MM.1S (cell line): ENCODE results near the gene AP1S2.
"Not testable (repeated sequence)": the region's sequence is repeated elsewhere in the genome, so short reads cannot be mapped to it uniquely, and the experiment has no call there.

ENCODE experiments used
- DNase-seq: peaks from one replicate; pipeline ENCODE4 v3.0.0-alpha.2; 2015
- H2AFZ ChIP-seq: fragments of 300-600 bp; sonication (generic); 2 replicates; pipeline ENCODE4 v1.6.0; 2016; ENCODE audit warnings: antibody characterized with exemption, low read length
- H3F3A ChIP-seq: fragments of 300-600 bp; sonication (generic); 2 replicates; pipeline ENCODE4 v1.6.1; 2016; ENCODE audit warnings: mild to moderate bottlenecking, antibody characterized with exemption, low read length, moderate library complexity, mixed read lengths; ENCODE audit not compliant: insufficient read depth
- H3K27ac ChIP-seq: fragments of 300-600 bp; sonication (generic); 2 replicates; pipeline ENCODE4 v1.5.1; 2016; ENCODE audit warnings: mild to moderate bottlenecking, low read length
- H3K27me3 ChIP-seq: fragments of 300-600 bp; sonication (generic); replicated peaks from 2 replicates; pipeline ENCODE4 v1.6.0; 2016; ENCODE audit warnings: low read length; ENCODE audit not compliant: insufficient read depth
- H3K36me3 ChIP-seq: fragments of 300-600 bp; sonication (generic); replicated peaks from 2 replicates; pipeline ENCODE4 v1.6.1; 2016; ENCODE audit warnings: mild to moderate bottlenecking, low read length, mixed read lengths; ENCODE audit not compliant: insufficient read depth
- H3K4me1 ChIP-seq: fragments of 300-600 bp; sonication (generic); 2 replicates; pipeline ENCODE4 v1.6.1; 2016; ENCODE audit warnings: low read length, mixed read lengths
- H3K4me2 ChIP-seq: fragments of 300-600 bp; sonication (generic); 2 replicates; pipeline ENCODE4 v1.6.0; 2016; ENCODE audit warnings: low read depth, low read length
- H3K4me3 ChIP-seq: fragments of 300-600 bp; sonication (generic); 2 replicates; pipeline ENCODE4 v1.5.1; 2016; ENCODE audit warnings: low read length, mixed read lengths
- H3K79me2 ChIP-seq: fragments of 300-600 bp; sonication (generic); 2 replicates; pipeline ENCODE4 v1.6.1; 2016; ENCODE audit warnings: mixed run types, low read length, mixed read lengths
- H3K9ac ChIP-seq: fragments of 300-600 bp; sonication (generic); 2 replicates; pipeline ENCODE4 v1.6.1; 2016; ENCODE audit warnings: low read length, mixed read lengths
- H3K9me2 ChIP-seq: fragments of 300-600 bp; sonication (generic); replicated peaks from 2 replicates; pipeline ENCODE4 v1.6.1; 2016; ENCODE audit warnings: mild to moderate bottlenecking, low read length, mixed read lengths; ENCODE audit not compliant: insufficient read depth
- H3K9me3 ChIP-seq: fragments of 300-600 bp; sonication (generic); replicated peaks from 2 replicates; pipeline ENCODE4 v1.6.1; 2016; ENCODE audit warnings: mild to moderate bottlenecking, low read length, mixed read lengths; ENCODE audit not compliant: insufficient read depth
- H4K20me1 ChIP-seq: fragments of 300-600 bp; sonication (generic); 2 replicates; pipeline ENCODE4 v1.6.1; 2016; ENCODE audit warnings: mild to moderate bottlenecking, low read length, moderate library complexity, mixed read lengths; ENCODE audit not compliant: insufficient read depth
- EZH2 ChIP-seq: fragments of 300-600 bp; sonication (generic); optimal IDR thresholded peaks from 2 replicates; pipeline ENCODE3; 2017; ENCODE audit warnings: low read depth, mild to moderate bottlenecking, antibody characterized with exemption, low read length, mixed read lengths
- EZH2phosphoT487 ChIP-seq: fragments of 300-600 bp; sonication (generic); IDR thresholded peaks from 2 replicates; pipeline ENCODE4 v1.6.1; 2018; ENCODE audit warnings: antibody characterized with exemption, low read length
- TF ChIP-seq, protein P1 (sequence below): fragments of 300-600 bp; sonication (generic); IDR thresholded peaks from 2 replicates; pipeline ENCODE4 v1.5.1; 2016; ENCODE audit warnings: antibody characterized with exemption, low read length, mixed read lengths

The AP1S2 gene

DNA sequence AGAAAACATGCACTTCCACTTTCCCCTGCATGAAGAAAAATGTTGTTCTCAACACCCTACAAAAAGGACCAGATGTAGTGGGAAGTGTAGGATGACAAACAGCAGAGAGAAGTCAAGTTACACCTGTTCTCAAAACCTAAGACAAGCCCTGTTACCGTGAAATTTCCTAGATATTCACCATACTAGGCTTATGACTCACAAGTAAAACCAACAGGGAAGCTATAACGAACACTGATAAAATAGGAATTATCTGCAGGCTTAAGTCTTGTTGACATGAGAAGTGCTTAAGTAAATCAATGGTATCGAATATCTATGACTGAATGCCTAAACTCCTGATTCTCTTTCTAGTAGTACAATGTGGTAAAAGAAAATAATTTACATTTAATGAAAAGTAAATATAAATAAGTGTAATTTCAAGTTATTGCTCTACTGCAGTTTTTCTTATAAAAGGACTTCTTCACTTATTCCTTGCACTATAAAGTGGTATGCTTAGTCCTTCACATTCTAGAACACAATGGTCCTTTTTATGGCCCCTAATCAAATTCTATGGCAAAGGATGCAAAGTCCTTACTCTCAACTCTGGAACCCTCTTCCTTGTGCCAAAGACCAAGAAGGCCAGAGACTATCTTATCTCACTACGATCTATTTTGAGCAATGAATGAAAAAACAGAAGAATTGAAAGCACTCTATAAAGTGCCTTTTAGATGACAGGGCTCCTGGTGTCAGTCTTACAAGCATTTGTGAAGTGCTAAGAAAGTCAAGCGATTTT lies 19.6 kb downstream of the AP1S2 start:
- H3K36me3 ChIP-seq: no peaks in the 10 kb centered on the region
- no peaks in the 10 kb centered on the region for H4K20me1 ChIP-seq
- DNase-seq: no peak
- no peaks in the 10 kb centered on the region for H3K9me3 ChIP-seq
- no peak overlapping the region for H3K9ac ChIP-seq
- H2AFZ ChIP-seq: no peak overlapping the region
- no peak overlapping the region for H3K4me3 ChIP-seq
- H3K4me2 ChIP-seq: no peak overlapping the region
- H3K4me1 ChIP-seq: no peaks in the 10 kb centered on the region
- no peaks in the 10 kb centered on the region for H3K9me2 ChIP-seq
- TF ChIP-seq, protein P1, sequence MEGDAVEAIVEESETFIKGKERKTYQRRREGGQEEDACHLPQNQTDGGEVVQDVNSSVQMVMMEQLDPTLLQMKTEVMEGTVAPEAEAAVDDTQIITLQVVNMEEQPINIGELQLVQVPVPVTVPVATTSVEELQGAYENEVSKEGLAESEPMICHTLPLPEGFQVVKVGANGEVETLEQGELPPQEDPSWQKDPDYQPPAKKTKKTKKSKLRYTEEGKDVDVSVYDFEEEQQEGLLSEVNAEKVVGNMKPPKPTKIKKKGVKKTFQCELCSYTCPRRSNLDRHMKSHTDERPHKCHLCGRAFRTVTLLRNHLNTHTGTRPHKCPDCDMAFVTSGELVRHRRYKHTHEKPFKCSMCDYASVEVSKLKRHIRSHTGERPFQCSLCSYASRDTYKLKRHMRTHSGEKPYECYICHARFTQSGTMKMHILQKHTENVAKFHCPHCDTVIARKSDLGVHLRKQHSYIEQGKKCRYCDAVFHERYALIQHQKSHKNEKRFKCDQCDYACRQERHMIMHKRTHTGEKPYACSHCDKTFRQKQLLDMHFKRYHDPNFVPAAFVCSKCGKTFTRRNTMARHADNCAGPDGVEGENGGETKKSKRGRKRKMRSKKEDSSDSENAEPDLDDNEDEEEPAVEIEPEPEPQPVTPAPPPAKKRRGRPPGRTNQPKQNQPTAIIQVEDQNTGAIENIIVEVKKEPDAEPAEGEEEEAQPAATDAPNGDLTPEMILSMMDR: no peak
- TF ChIP-seq EZH2 (no peak), EZH2phosphoT487 (no peak)
- H3K27ac ChIP-seq: no peak overlapping the region
- H3K27me3 ChIP-seq: no peaks in the 10 kb centered on the region
- H3F3A ChIP-seq: no peaks in the 10 kb centered on the region
- no peaks in the 10 kb centered on the region for H3K79me2 ChIP-seq

DNA sequence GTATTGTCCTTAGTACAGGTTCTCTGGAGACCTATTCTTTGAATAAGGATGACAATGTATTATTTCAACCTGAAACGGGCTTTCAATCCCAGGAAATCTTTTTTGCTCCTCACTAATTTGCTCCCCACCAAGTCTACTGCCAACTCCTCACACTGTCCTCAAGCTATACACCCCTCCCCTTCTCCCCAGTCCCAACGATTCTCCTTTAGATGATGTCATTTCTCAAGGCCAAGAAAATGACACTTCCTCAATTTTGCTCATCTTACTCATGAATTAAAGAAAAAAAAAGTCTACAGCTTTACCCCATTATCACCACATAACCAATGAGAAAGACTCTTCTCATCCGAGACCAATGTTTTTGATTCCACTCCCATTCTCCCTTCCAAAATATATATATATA lies 20.6 kb downstream of the AP1S2 start:
- Histone ChIP-seq H3K4me1 (no peaks in the 10 kb centered on the region), H3F3A (no peaks in the 10 kb centered on the region), H3K9me2 (no peaks in the 10 kb centered on the region), H3K79me2 (no peaks in the 10 kb centered on the region), H3K36me3 (no peaks in the 10 kb centered on the region), H3K9me3 (no peaks in the 10 kb centered on the region), H3K4me2 (no peak overlapping the region), H3K4me3 (no peak overlapping the region), H4K20me1 (no peaks in the 10 kb centered on the region), H3K9ac (no peak overlapping the region), H2AFZ (no peak overlapping the region), H3K27ac (no peak overlapping the region), H3K27me3 (no peaks in the 10 kb centered on the region)
- DNase-seq: no peak
- TF ChIP-seq, protein P1: no peak
- TF ChIP-seq EZH2phosphoT487 (no peak), EZH2 (no peak)

DNA sequence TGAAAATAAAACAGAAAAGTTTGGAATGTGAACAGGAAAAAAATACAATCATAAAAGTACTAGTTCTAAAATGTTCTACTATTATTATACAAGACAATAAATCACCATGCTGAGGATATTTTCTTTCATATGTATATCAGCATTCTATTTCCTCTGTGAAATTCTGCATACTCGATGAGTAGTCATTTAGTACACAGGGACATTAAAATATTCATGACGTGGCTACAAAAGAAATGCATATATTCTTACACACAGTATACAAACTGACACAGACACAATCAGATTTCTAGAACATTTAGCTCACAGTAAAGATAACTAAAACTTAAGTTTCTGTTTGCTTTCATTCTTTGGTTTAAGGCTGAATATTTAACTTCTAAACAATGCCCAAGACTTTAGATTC lies 23.3 kb downstream of the AP1S2 start:
- H3K4me2 ChIP-seq, H3K9me2 ChIP-seq, H4K20me1 ChIP-seq, DNase-seq, H3K4me3 ChIP-seq, H3K36me3 ChIP-seq, H3K79me2 ChIP-seq, H3K27me3 ChIP-seq, H3K27ac ChIP-seq, H3K9me3 ChIP-seq, H3K4me1 ChIP-seq, H3F3A ChIP-seq, H3K9ac ChIP-seq, H2AFZ ChIP-seq: not testable (repeated sequence)

DNA sequence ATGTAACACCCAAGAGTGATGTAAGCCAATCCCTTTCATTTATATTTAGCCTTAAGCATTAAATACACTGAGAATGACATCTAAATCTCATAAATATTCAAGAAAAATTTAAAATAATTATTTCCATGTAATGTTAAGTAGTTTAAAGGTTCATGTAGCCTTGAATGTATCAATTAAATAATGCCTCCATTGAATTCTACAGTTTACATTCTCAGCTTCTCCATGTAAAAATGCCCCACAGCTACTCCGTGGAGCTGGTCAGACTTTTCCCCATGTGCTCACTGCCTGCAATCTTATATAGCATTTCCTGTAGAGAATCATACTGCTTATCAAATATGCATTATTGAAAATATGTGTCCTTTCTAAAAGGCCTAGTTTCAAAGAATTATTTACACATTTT lies 25.4 kb downstream of the AP1S2 start:
- no peaks in the 10 kb centered on the region for H3K36me3 ChIP-seq
- TF ChIP-seq, protein P1: no peak
- TF ChIP-seq EZH2 (no peak), EZH2phosphoT487 (no peak)
- H3K4me3 ChIP-seq: no peak overlapping the region
- no peak overlapping the region for H3K4me2 ChIP-seq
- H3K27me3 ChIP-seq: no peaks in the 10 kb centered on the region
- H3K4me1 ChIP-seq: no peaks in the 10 kb centered on the region
- no peaks in the 10 kb centered on the region for H4K20me1 ChIP-seq
- no peak overlapping the region for H2AFZ ChIP-seq
- H3K9me2 ChIP-seq: no peaks in the 10 kb centered on the region
- no peak overlapping the region for H3K27ac ChIP-seq
- no peak for DNase-seq
- no peaks in the 10 kb centered on the region for H3K79me2 ChIP-seq
- H3K9me3 ChIP-seq: no peaks in the 10 kb centered on the region
- no peaks in the 10 kb centered on the region for H3F3A ChIP-seq
- H3K9ac ChIP-seq: no peak overlapping the region
